Measurements from ENCODE around the gene PIK3CG. TPM values are rescaled to one million over a fixed set of nuclear protein-coding genes. Genes with fewer than 3 reads are reported as not detected.

PIK3CG gene
- 10 to 100 TPM in 1 of 4 donors, 1 to 10 TPM in 3; 4.5 to 15.6 (median 7.3) TPM for total RNA-seq

- no peak for TF ChIP-seq CTCF (IDR thresholded peaks at IDR 0.05)
- ATAC-seq (ENCODE audit: low FRiP score): no peak
- DNase-seq (ENCODE audit: low spot score): no peak
Observed at GRCh38 chr7:106865130-106866041, at the start of gene PIK3CG. PIK3CG (plus strand) TSS chr7:106865282; CDS start chr7:106867562, 2,280 bp downstream.

- ATAC-seq (ENCODE audit: low FRiP score): no peak
- TF ChIP-seq CTCF (IDR thresholded peaks at IDR 0.05): no peak
Observed at GRCh38 chr7:106817098-106817497, 48.0 kb upstream of the PIK3CG start.

GRCh38 chr7:106818736-106819135 is 46.3 kb upstream of the PIK3CG start:
- ATAC-seq (ENCODE audit: low FRiP score): no peak
- DNase-seq (ENCODE audit: low spot score): no peak
- TF ChIP-seq CTCF (IDR thresholded peaks at IDR 0.05): no peak

More at GRCh38 chr7:106817098-106817497, 48.0 kb upstream of the PIK3CG start:
- DNase-seq (ENCODE audit: low spot score): no peak

GRCh38 chr7:106819546-106819945 is 45.5 kb upstream of the PIK3CG start:
- no peak for TF ChIP-seq CTCF (IDR thresholded peaks at IDR 0.05)
- no peak for ATAC-seq (ENCODE audit: low FRiP score)
- no peak for DNase-seq (ENCODE audit: low spot score)

GRCh38 chr7:106820321-106821217 is 44.5 kb upstream of the PIK3CG start:
- no peak for DNase-seq (ENCODE audit: low spot score)

GRCh38 chr7:106823631-106824030 is 41.5 kb upstream of the PIK3CG start:
- no peak for TF ChIP-seq CTCF (IDR thresholded peaks at IDR 0.05)
- ATAC-seq (ENCODE audit: low FRiP score) (no peak), DNase-seq (ENCODE audit: low spot score) (no peak)

More at GRCh38 chr7:106820321-106821217, 44.5 kb upstream of the PIK3CG start:
- ATAC-seq (ENCODE audit: low FRiP score): no peak
- TF ChIP-seq CTCF (IDR thresholded peaks at IDR 0.05): no peak
